ENCODE data around the gene LCK. TPM values are rescaled to one million over a fixed set of nuclear protein-coding genes. Genes with fewer than 3 reads are reported as not detected.
A peak's percentile ranks its signal among the peaks of the same experiment; 100 is the strongest.
"Not testable (repeated sequence)": the region's sequence is repeated elsewhere in the genome, so short reads cannot be mapped to it uniquely, and the experiment has no call there.

The LCK gene
- polyA plus RNA-seq, 3 donors from 2014 or later: 561 to 1,013 (median 704) TPM

GRCh38 chr1:32298211-32298610 is 47.1 kb downstream of the LCK start:
- H3K27me3 Mint-ChIP-seq (ENCODE audit: low read depth in 3 of 3); H3K4me3 Mint-ChIP-seq; DNase-seq; H3K9me3 Mint-ChIP-seq; H3K36me3 Mint-ChIP-seq; H3K27ac Mint-ChIP-seq: not testable (repeated sequence)
- H3K4me1 Mint-ChIP-seq: peaks cover 55 to 59% of the 10 kb centered on the region in 2 donors

- no peak for DNase-seq
- H3K36me3 Mint-ChIP-seq: peaks cover 5 to 6% (median 6%) of the 10 kb centered on the region in 3 donors
- peaks cover 0 to 1% (median 0%) of the 10 kb centered on the region in 3 donors for H3K27me3 Mint-ChIP-seq (ENCODE audit: low read depth in 3 of 3)
- no peak overlapping the region for H3K4me3 Mint-ChIP-seq
- no peaks in the 10 kb centered on the region for H3K9me3 Mint-ChIP-seq
- H3K27ac Mint-ChIP-seq: peak overlapping the region in 2 of 6 donors; percentile 23 to 48
- peaks cover 56 to 62% of the 10 kb centered on the region in 2 donors for H3K4me1 Mint-ChIP-seq
These were observed 48.3 kb downstream of the LCK start for GRCh38 chr1:32299327-32299726.

GRCh38 chr1:32303358-32303757 is 52.3 kb downstream of the LCK start:
- peak overlapping the region in 1 of 6 donors; percentile 12 for H3K27ac Mint-ChIP-seq
- peaks cover 14 to 19% (median 17%) of the 10 kb centered on the region in 3 donors for H3K36me3 Mint-ChIP-seq
- H3K4me1 Mint-ChIP-seq: peaks cover 39 to 67% of the 10 kb centered on the region in 2 donors

GRCh38 chr1:32303997-32304622 is 53.0 kb downstream of the LCK start:
- H3K4me1 Mint-ChIP-seq: peaks cover 39 to 69% of the 10 kb centered on the region in 2 donors

More at GRCh38 chr1:32303358-32303757, 52.3 kb downstream of the LCK start:
- H3K27me3 Mint-ChIP-seq (ENCODE audit: low read depth in 3 of 3): peaks cover 0 to 1% (median 0%) of the 10 kb centered on the region in 3 donors
- H3K9me3 Mint-ChIP-seq: no peaks in the 10 kb centered on the region
- no peak overlapping the region for H3K4me3 Mint-ChIP-seq
- DNase-seq: no peak

GRCh38 chr1:32305310-32305709 is 54.2 kb downstream of the LCK start:
- Mint-ChIP-seq H3K9me3 (no peaks in the 10 kb centered on the region), H3K27me3 (ENCODE audit: low read depth in 3 of 3) (peaks cover 0 to 1% (median 0%) of the 10 kb centered on the region in 3 donors), H3K27ac (peak overlapping the region in 1 of 6 donors; percentile 10), H3K4me3 (no peak overlapping the region), H3K4me1 (peaks cover 37 to 69% of the 10 kb centered on the region in 2 donors), H3K36me3 (peaks cover 14 to 19% (median 17%) of the 10 kb centered on the region in 3 donors)
- DNase-seq: no peak

More at GRCh38 chr1:32303997-32304622, 53.0 kb downstream of the LCK start:
- peaks cover 14 to 19% (median 17%) of the 10 kb centered on the region in 3 donors for H3K36me3 Mint-ChIP-seq
- no peak for DNase-seq
- H3K4me3 Mint-ChIP-seq: no peak overlapping the region
- no peaks in the 10 kb centered on the region for H3K9me3 Mint-ChIP-seq
- peaks cover 0 to 1% (median 0%) of the 10 kb centered on the region in 3 donors for H3K27me3 Mint-ChIP-seq (ENCODE audit: low read depth in 3 of 3)
- peak overlapping the region; percentile 6 to 67 (median 32) for H3K27ac Mint-ChIP-seq

GRCh38 chr1:32307324-32307723 is 56.3 kb downstream of the LCK start:
- no peak for DNase-seq
- Mint-ChIP-seq H3K4me3 (no peak overlapping the region), H3K36me3 (peaks cover 14 to 19% (median 17%) of the 10 kb centered on the region in 3 donors), H3K9me3 (no peaks in the 10 kb centered on the region), H3K27ac (peak overlapping the region in 1 of 6 donors; percentile 22), H3K27me3 (ENCODE audit: low read depth in 3 of 3) (no peaks in the 10 kb centered on the region), H3K4me1 (peaks cover 45 to 74% of the 10 kb centered on the region in 2 donors)

- Mint-ChIP-seq H3K9me3 (no peaks in the 10 kb centered on the region), H3K36me3 (peaks cover 7 to 14% (median 11%) of the 10 kb centered on the region in 3 donors), H3K27me3 (ENCODE audit: low read depth in 3 of 3) (no peaks in the 10 kb centered on the region), H3K4me3 (no peak overlapping the region), H3K4me1 (peaks cover 45 to 76% of the 10 kb centered on the region in 2 donors), H3K27ac (peak overlapping the region in 5 of 6 donors; percentile 43 to 69 (median 53))
- no peak for DNase-seq
These were observed 58.9 kb downstream of the LCK start for GRCh38 chr1:32309960-32310359.

GRCh38 chr1:32311709-32312393 is 60.8 kb downstream of the LCK start:
- Mint-ChIP-seq H3K36me3 (peaks cover 0 to 12% (median 9%) of the 10 kb centered on the region in 3 donors), H3K4me3 (no peak overlapping the region), H3K4me1 (peaks cover 48 to 72% of the 10 kb centered on the region in 2 donors), H3K9me3 (no peaks in the 10 kb centered on the region), H3K27ac (peak overlapping the region; percentile 9 to 88 (median 70)), H3K27me3 (ENCODE audit: low read depth in 3 of 3) (no peaks in the 10 kb centered on the region)
- DNase-seq: no peak

- H3K27ac Mint-ChIP-seq: peak overlapping the region in 2 of 6 donors; percentile 24 to 61
- no peak overlapping the region for H3K4me3 Mint-ChIP-seq
- no peaks in the 10 kb centered on the region for H3K9me3 Mint-ChIP-seq
- peaks cover 0 to 12% (median 8%) of the 10 kb centered on the region in 3 donors for H3K36me3 Mint-ChIP-seq
- H3K27me3 Mint-ChIP-seq (ENCODE audit: low read depth in 3 of 3): peaks cover 0 to 3% (median 0%) of the 10 kb centered on the region in 3 donors
- DNase-seq: no peak
- H3K4me1 Mint-ChIP-seq: peaks cover 26 to 42% of the 10 kb centered on the region in 2 donors
These were observed 65.8 kb downstream of the LCK start for GRCh38 chr1:32316903-32317277.

- Mint-ChIP-seq H3K4me1 (peaks cover 33 to 49% of the 10 kb centered on the region in 2 donors), H3K36me3 (peaks cover 0 to 12% (median 8%) of the 10 kb centered on the region in 3 donors), H3K4me3 (peak overlapping the region in 1 of 5 donors; percentile 33), H3K9me3 (no peaks in the 10 kb centered on the region), H3K27me3 (ENCODE audit: low read depth in 3 of 3) (peaks cover 0 to 3% (median 0%) of the 10 kb centered on the region in 3 donors), H3K27ac (peak overlapping the region in 3 of 6 donors; percentile 10 to 19 (median 11))
- DNase-seq: no peak
These were observed 67.2 kb downstream of the LCK start for GRCh38 chr1:32318127-32318869.

GRCh38 chr1:32321712-32322291 is 70.7 kb downstream of the LCK start:
- peaks cover 0 to 3% (median 0%) of the 10 kb centered on the region in 3 donors for H3K27me3 Mint-ChIP-seq (ENCODE audit: low read depth in 3 of 3)
- no peaks in the 10 kb centered on the region for H3K9me3 Mint-ChIP-seq
- H3K36me3 Mint-ChIP-seq: peaks cover 3 to 12% (median 7%) of the 10 kb centered on the region in 3 donors
- DNase-seq: peak; percentile 22 to 41 (median 38)
- H3K4me3 Mint-ChIP-seq: peak overlapping the region; percentile 60 to 79 (median 69)
- H3K4me1 Mint-ChIP-seq: peaks cover 25 to 37% of the 10 kb centered on the region in 2 donors
- peak overlapping the region; percentile 63 to 94 (median 88) for H3K27ac Mint-ChIP-seq

- H3K27me3 Mint-ChIP-seq (ENCODE audit: low read depth in 3 of 3): peaks cover 0 to 1% (median 0%) of the 10 kb centered on the region in 3 donors
- no peak for DNase-seq
- peaks cover 22 to 52% (median 27%) of the 10 kb centered on the region in 3 donors for H3K36me3 Mint-ChIP-seq
- no peak overlapping the region for H3K27ac Mint-ChIP-seq
- H3K4me3 Mint-ChIP-seq: no peak overlapping the region
- H3K4me1 Mint-ChIP-seq: peaks cover 10 to 17% of the 10 kb centered on the region in 2 donors
- no peaks in the 10 kb centered on the region for H3K9me3 Mint-ChIP-seq
These were observed 76.1 kb downstream of the LCK start for GRCh38 chr1:32327204-32327603.

- Mint-ChIP-seq H3K4me1 (peaks cover 13 to 17% of the 10 kb centered on the region in 2 donors), H3K4me3 (no peak overlapping the region), H3K27ac (peak overlapping the region in 1 of 6 donors; percentile 8), H3K27me3 (ENCODE audit: low read depth in 3 of 3) (peaks cover 0 to 4% (median 1%) of the 10 kb centered on the region in 3 donors), H3K9me3 (no peaks in the 10 kb centered on the region), H3K36me3 (peaks cover 22 to 62% (median 30%) of the 10 kb centered on the region in 3 donors)
- DNase-seq: no peak
These were observed 78.9 kb downstream of the LCK start for GRCh38 chr1:32329931-32330466.
